Right cardiac atrium (tissue), 5 donors: ENCODE measurements around the gene GPR146. TPM values are rescaled to one million over a fixed set of nuclear protein-coding genes. Genes with fewer than 3 reads are reported as not detected.
A peak's percentile ranks its signal among the peaks of the same experiment; 100 is the strongest.

Experiments used
- ATAC-seq, 2 donors: fragments of 200-7000 bp; cut with Tn5 transposase; one replicate each; pipeline versions ENCODE4 v1.8.0 to v1.9.1; 2020; ENCODE audit warnings: moderate library complexity in 2 of 2, mild to moderate bottlenecking in 1 of 2
- DNase-seq, 3 donors: peaks; one replicate each; pipeline ENCODE4 v3.0.0-alpha.2; 2020
- H3K27ac ChIP-seq: one replicate; pipeline ENCODE4 v1.5.1; 2013; ENCODE audit warnings: mild to moderate bottlenecking, low read length, control low read depth, moderate library complexity
- H3K27me3 ChIP-seq: one replicate; pipeline ENCODE4 v1.6.1; 2013; ENCODE audit not compliant: control insufficient read depth, insufficient read depth
- H3K4me1 ChIP-seq: one replicate; pipeline ENCODE4 v1.6.1; 2013; ENCODE audit warnings: low read length; ENCODE audit not compliant: control insufficient read depth, insufficient read depth
- H3K4me3 ChIP-seq: one replicate; pipeline ENCODE4 v1.5.1; 2013; ENCODE audit warnings: low read length, control low read depth
- H3K9me3 ChIP-seq: one replicate; pipeline ENCODE4 v1.6.1; 2013; ENCODE audit warnings: low read length; ENCODE audit not compliant: control insufficient read depth
- WGBS: extraction: QIAGEN DNeasy Blood & Tissue Kit; methylation state at CpG from one replicate; pipeline ENCODE4 v1.1.7; 2013; 5-methylcytosine and 5-hydroxymethylcytosine counted together
- intact Hi-C, 4 donors: fragments of 100-400 bp; cut with DNase I; formaldehyde crosslinking; loops; one replicate each; pipeline versions ENCODE4 v1.11.0 to v1.14.0; 2022 to 2023
- polyA plus RNA-seq: library from polyadenylated mRNA; stranded (reverse); fragments of 200-250 nt; gene quantifications from one replicate; pipeline ENCODE4 v1.2.3, GENCODE V29; 2013
- total RNA-seq, 4 donors: library from RNA; stranded (reverse); fragmentation: NEBNext Ultra II Directional; extraction: Animal tissue kit (Norgen Biotek cat#: 25700); gene quantifications; one replicate each; pipeline ENCODE4 v1.2.1, GENCODE V29; 2021
- donor health status: healthy with polysubstance abuse.
- donor health status: DM: no; HTN: yes; CAD: no.
- donor health status: DM: no; HTN: no; CAD: no.
- donor health status: DM: no; HTN: yes; CAD: no; lungs with severe emphysema.
- donor health status: DM: yes; HTN: yes; CAD: no.

GPR146 gene
- total and polyA plus RNA-seq, 5 donors = 4.2 to 19.7 (median 17.3) TPM

- intact Hi-C loops = no loop called here
- 96% methylated on average over 42 of the region's 42 CpGs for WGBS
- Histone ChIP-seq H3K4me3 (no peak overlapping the region), H3K9me3 (no peaks in the 10 kb centered on the region), H3K27ac (no peak overlapping the region), H3K27me3 (no peaks in the 10 kb centered on the region), H3K4me1 (no peaks in the 10 kb centered on the region)
- DNase-seq (peak in 1 of 3 donors; percentile 40), ATAC-seq (no peak)
These were observed 24.3 kb upstream of the GPR146 start for GRCh38 chr7:1019789-1020610.

- no peak for ATAC-seq
- intact Hi-C loops = no loop called here
- Histone ChIP-seq H3K9me3 (no peaks in the 10 kb centered on the region), H3K27me3 (no peaks in the 10 kb centered on the region), H3K4me3 (no peak overlapping the region), H3K4me1 (no peaks in the 10 kb centered on the region), H3K27ac (no peak overlapping the region)
- 86% methylated on average over 7 of the region's 7 CpGs for WGBS
- DNase-seq = peak in 1 of 3 donors; percentile 41
These were observed 23.5 kb upstream of the GPR146 start for GRCh38 chr7:1020849-1021251.

- H3K27ac ChIP-seq = no peak overlapping the region
- 96% methylated on average over 7 of the region's 7 CpGs for WGBS
- intact Hi-C loops = no loop called here
- DNase-seq (peak in 1 of 3 donors; percentile 4), ATAC-seq (no peak)
- no peaks in the 10 kb centered on the region for H3K9me3 ChIP-seq
- H3K4me3 ChIP-seq = no peak overlapping the region
- H3K4me1 ChIP-seq = no peaks in the 10 kb centered on the region
- H3K27me3 ChIP-seq = no peaks in the 10 kb centered on the region
These were observed 23.0 kb upstream of the GPR146 start for GRCh38 chr7:1021366-1021765.

- no peak for ATAC-seq
- peak in 1 of 3 donors; percentile 52 for DNase-seq
- WGBS = 97% methylated on average over 25 of the region's 25 CpGs
These were observed 22.4 kb upstream of the GPR146 start for GRCh38 chr7:1021931-1022330.

GRCh38 chr7:1022356-1022755, 22.0 kb upstream of the GPR146 start:
- DNase-seq (no peak), ATAC-seq (no peak)
- 96% methylated on average over 17 of the region's 17 CpGs for WGBS
- intact Hi-C loops = no loop called here
- Histone ChIP-seq H3K27ac (no peak overlapping the region), H3K9me3 (no peaks in the 10 kb centered on the region), H3K4me1 (no peaks in the 10 kb centered on the region), H3K4me3 (no peak overlapping the region), H3K27me3 (no peaks in the 10 kb centered on the region)

More at GRCh38 chr7:1021931-1022330, 22.4 kb upstream of the GPR146 start:
- H3K4me3 ChIP-seq = no peak overlapping the region
- no peaks in the 10 kb centered on the region for H3K27me3 ChIP-seq
- no peaks in the 10 kb centered on the region for H3K4me1 ChIP-seq
- H3K27ac ChIP-seq = no peak overlapping the region
- intact Hi-C loops = no loop called here
- H3K9me3 ChIP-seq = no peaks in the 10 kb centered on the region

GRCh38 chr7:1022801-1023465, 21.4 kb upstream of the GPR146 start:
- Histone ChIP-seq H3K9me3 (no peaks in the 10 kb centered on the region), H3K27ac (no peak overlapping the region), H3K27me3 (no peaks in the 10 kb centered on the region), H3K4me1 (no peaks in the 10 kb centered on the region), H3K4me3 (no peak overlapping the region)
- intact Hi-C loops = no loop called here
- WGBS = 93% methylated on average over 45 of the region's 45 CpGs
- ATAC-seq = no peak
- peak in 1 of 3 donors; percentile 36 for DNase-seq

GRCh38 chr7:1024331-1024841, 20.0 kb upstream of the GPR146 start:
- Histone ChIP-seq H3K27me3 (no peaks in the 10 kb centered on the region), H3K27ac (no peak overlapping the region), H3K4me1 (peaks cover 1% of the 10 kb centered on the region), H3K4me3 (no peak overlapping the region), H3K9me3 (no peaks in the 10 kb centered on the region)
- 77% methylated on average over 15 of the region's 15 CpGs for WGBS
- intact Hi-C loops = no loop called here
- DNase-seq (peak in 1 of 3 donors; percentile 20), ATAC-seq (no peak)

- H3K4me1 ChIP-seq = peaks cover 1% of the 10 kb centered on the region
- 92% methylated on average over 25 of the region's 25 CpGs for WGBS
- H3K27me3 ChIP-seq = no peaks in the 10 kb centered on the region
- DNase-seq = peak in 1 of 3 donors; percentile 38
- no peaks in the 10 kb centered on the region for H3K9me3 ChIP-seq
- H3K27ac ChIP-seq = no peak overlapping the region
- intact Hi-C loops = no loop called here
- no peak for ATAC-seq
- H3K4me3 ChIP-seq = no peak overlapping the region
These were observed 19.2 kb upstream of the GPR146 start for GRCh38 chr7:1024876-1025742.

GRCh38 chr7:1025743-1026581, 18.4 kb upstream of the GPR146 start:
- H3K27me3 ChIP-seq = no peaks in the 10 kb centered on the region
- H3K4me3 ChIP-seq = no peak overlapping the region
- intact Hi-C loops = no loop called here
- ATAC-seq (no peak), DNase-seq (peak in 1 of 3 donors; percentile 41)
- no peaks in the 10 kb centered on the region for H3K9me3 ChIP-seq
- H3K4me1 ChIP-seq = peaks cover 1% of the 10 kb centered on the region
- no peak overlapping the region for H3K27ac ChIP-seq
- 93% methylated on average over 31 of the region's 31 CpGs for WGBS

GRCh38 chr7:1026721-1027161, 17.6 kb upstream of the GPR146 start:
- H3K27me3 ChIP-seq = no peaks in the 10 kb centered on the region
- H3K27ac ChIP-seq = no peak overlapping the region
- ATAC-seq (no peak), DNase-seq (peak in 2 of 3 donors; percentile 33 to 48)
- peaks cover 1% of the 10 kb centered on the region for H3K4me1 ChIP-seq
- no peak overlapping the region for H3K4me3 ChIP-seq
- intact Hi-C loops = no loop called here
- WGBS = 90% methylated on average over 20 of the region's 20 CpGs
- H3K9me3 ChIP-seq = no peaks in the 10 kb centered on the region
